Activated T-cell treated with anti-CD3 and anti-CD28 coated beads, Interleukin-2, amount 50 U/mL, for 72 hours (primary cell): ENCODE data around the gene MICOS13. TPM values are rescaled to one million over a fixed set of nuclear protein-coding genes. Genes with fewer than 3 reads are reported as not detected.
A peak's percentile ranks its signal among the peaks of the same experiment; 100 is the strongest.

Source experiments
- ATAC-seq, 2 donors: fragments of 150-1000 bp; cut with Tn5 transposase; replicated peaks in 1 of 2; 2 replicates each; pipeline ENCODE4 v1.10.0; 2021; ENCODE audit warnings: moderate library complexity in 2 of 2, mild to moderate bottlenecking in 1 of 2
- DNase-seq, 2 donors: peaks; one replicate each; pipeline ENCODE4 v3.0.0; 2021 to 2022; ENCODE audit warnings: mixed read lengths in 1 of 2
- H3K27ac Mint-ChIP-seq: one replicate; pipeline ENCODE4 v1.8.0; 2022; ENCODE audit warnings: mild to moderate bottlenecking, moderate library complexity, mixed read lengths
- H3K27me3 Mint-ChIP-seq: one replicate; pipeline ENCODE4 v1.8.0; 2022; ENCODE audit warnings: low read depth, mixed read lengths
- H3K36me3 Mint-ChIP-seq, 2 donors: one replicate each; pipeline ENCODE4 v1.8.0; 2022; ENCODE audit warnings: mixed read lengths in 2 of 2, mild to moderate bottlenecking in 1 of 2; ENCODE audit not compliant: insufficient read depth in 2 of 2
- H3K4me1 Mint-ChIP-seq: one replicate; pipeline ENCODE4 v1.8.0; 2022; ENCODE audit warnings: low read depth, mixed read lengths
- H3K4me3 Mint-ChIP-seq, 2 donors: one replicate each; pipeline ENCODE4 v1.8.0; 2022; ENCODE audit warnings: mild to moderate bottlenecking in 2 of 2, mixed read lengths in 2 of 2, moderate library complexity in 2 of 2
- H3K9me3 Mint-ChIP-seq, 2 donors: one replicate each; pipeline ENCODE4 v1.8.0; 2022; ENCODE audit warnings: mixed read lengths in 2 of 2
- total RNA-seq, 2 donors: library from RNA; stranded (reverse); gene quantifications; one replicate each; pipeline ENCODE4 v1.2.3, GENCODE V29; 2022

The MICOS13 gene
- 10 to 100 TPM; 33.8 to 34.1 TPM for total RNA-seq

- peaks cover 0 to 3% of the 10 kb centered on the region in 2 donors for H3K9me3 Mint-ChIP-seq
- ATAC-seq = peak; percentile 95 to 96
- peak; percentile 98 to 99 for DNase-seq
These were observed at the start of gene MICOS13, which contains the start of gene HSD11B1L for GRCh38 chr19:5680437-5681368. Gene MICOS13 (minus strand): TSS chr19:5680516. CDS start chr19:5680486, 30 bp downstream. Gene HSD11B1L (plus strand): TSS chr19:5681027. CDS start chr19:5684833, 3,806 bp downstream.

GRCh38 chr19:5727453-5728050 lies 47.2 kb upstream of the MICOS13 start:
- ATAC-seq = no peak
- Mint-ChIP-seq H3K4me3 (no peak overlapping the region), H3K27me3 (peaks cover 7% of the 10 kb centered on the region), H3K36me3 (no peaks in the 10 kb centered on the region), H3K27ac (no peak overlapping the region), H3K9me3 (no peaks in the 10 kb centered on the region), H3K4me1 (no peaks in the 10 kb centered on the region)
- DNase-seq = no peak

More at GRCh38 chr19:5680437-5681368, at the start of gene MICOS13, which contains the start of gene HSD11B1L:
- Mint-ChIP-seq H3K27ac (peak within 1 kb of the TSS; percentile 86), H3K36me3 (peaks cover 0 to 3% of the 10 kb centered on the region in 2 donors), H3K27me3 (no peaks in the 10 kb centered on the region), H3K4me1 (peaks cover 32% of the 10 kb centered on the region), H3K4me3 (peak within 1 kb of the TSS; percentile 81 to 99)

DNA sequence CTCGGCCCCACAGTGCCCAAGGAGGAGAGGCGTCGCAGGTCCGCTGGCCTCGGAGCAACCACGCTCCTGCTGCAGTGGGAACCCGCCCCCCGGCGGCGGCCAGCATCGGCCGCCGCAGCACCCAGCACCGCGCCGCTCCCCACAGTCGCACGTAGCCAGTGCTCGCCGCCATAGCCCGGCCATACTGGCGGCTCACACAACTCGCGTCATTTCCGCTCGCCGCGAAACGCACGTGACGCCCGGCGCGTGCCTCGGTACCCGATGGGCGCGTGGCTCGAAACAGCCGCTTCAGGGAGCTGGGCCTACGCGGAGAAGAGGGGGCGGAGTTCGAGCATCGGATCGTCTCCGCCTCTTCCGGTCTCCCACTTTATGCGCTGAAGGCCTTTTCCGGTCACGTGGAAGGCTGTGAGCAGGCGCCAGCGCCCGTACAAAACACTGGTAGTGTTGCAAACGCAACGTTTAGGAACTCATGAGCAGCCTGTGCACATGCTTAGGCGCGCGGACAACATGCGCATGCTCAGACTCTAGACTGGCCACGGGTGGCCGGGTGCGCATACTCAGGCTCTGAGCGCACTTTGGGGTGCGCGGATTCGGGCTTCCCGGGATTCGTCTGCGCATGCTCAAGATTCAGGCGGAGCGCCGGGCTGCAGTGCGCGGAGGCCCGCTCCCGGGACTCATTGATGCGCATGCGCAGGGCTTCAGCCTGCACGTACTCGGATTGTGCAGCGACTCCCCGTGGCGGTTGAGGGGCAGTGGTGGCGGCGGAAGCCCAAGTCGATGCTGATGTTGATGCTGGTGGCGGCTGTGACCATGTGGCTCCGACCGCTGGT lies 39.9 kb upstream of the MICOS13 start, which contains the start of the genes CATSPERD and LONP1:
TSS of gene CATSPERD (plus strand) at position 677 of the 830 bp plus-strand sequence. CDS start at position 778, 101 bp downstream.
TSS of gene LONP1 (minus strand) at position 186 of the 830 bp plus-strand sequence. CDS start at position 172, 14 bp downstream.
- ATAC-seq = peak; percentile 85 to 86
- peaks cover 35% of the 10 kb centered on the region for H3K4me1 Mint-ChIP-seq
- H3K4me3 Mint-ChIP-seq = peak within 1 kb of the TSS; percentile 88 to 96
- H3K9me3 Mint-ChIP-seq = no peaks in the 10 kb centered on the region
- H3K27ac Mint-ChIP-seq = peak within 1 kb of the TSS; percentile 98
- peaks cover 15 to 21% of the 10 kb centered on the region in 2 donors for H3K36me3 Mint-ChIP-seq
- H3K27me3 Mint-ChIP-seq = no peaks in the 10 kb centered on the region
- peak; percentile 98 for DNase-seq

GRCh38 chr19:5719274-5719960 lies 39.1 kb upstream of the MICOS13 start:
- peaks cover 15 to 21% of the 10 kb centered on the region in 2 donors for H3K36me3 Mint-ChIP-seq
- H3K4me3 Mint-ChIP-seq = peak overlapping the region; percentile 88 to 96
- ATAC-seq (peak; percentile 0 to 3), DNase-seq (peak; percentile 38 to 54)
- H3K27me3 Mint-ChIP-seq = no peaks in the 10 kb centered on the region
- peak overlapping the region; percentile 98 for H3K27ac Mint-ChIP-seq
- H3K9me3 Mint-ChIP-seq = no peaks in the 10 kb centered on the region
- H3K4me1 Mint-ChIP-seq = peaks cover 35% of the 10 kb centered on the region

GRCh38 chr19:5718579-5719273 lies 38.4 kb upstream of the MICOS13 start:
- Mint-ChIP-seq H3K27ac (peak overlapping the region; percentile 98), H3K36me3 (peaks cover 15 to 27% of the 10 kb centered on the region in 2 donors), H3K27me3 (no peaks in the 10 kb centered on the region), H3K4me3 (peak overlapping the region; percentile 88 to 96), H3K4me1 (peaks cover 35% of the 10 kb centered on the region), H3K9me3 (no peaks in the 10 kb centered on the region)
- DNase-seq = peak; percentile 78 to 85
- peak; percentile 48 to 51 for ATAC-seq

DNA sequence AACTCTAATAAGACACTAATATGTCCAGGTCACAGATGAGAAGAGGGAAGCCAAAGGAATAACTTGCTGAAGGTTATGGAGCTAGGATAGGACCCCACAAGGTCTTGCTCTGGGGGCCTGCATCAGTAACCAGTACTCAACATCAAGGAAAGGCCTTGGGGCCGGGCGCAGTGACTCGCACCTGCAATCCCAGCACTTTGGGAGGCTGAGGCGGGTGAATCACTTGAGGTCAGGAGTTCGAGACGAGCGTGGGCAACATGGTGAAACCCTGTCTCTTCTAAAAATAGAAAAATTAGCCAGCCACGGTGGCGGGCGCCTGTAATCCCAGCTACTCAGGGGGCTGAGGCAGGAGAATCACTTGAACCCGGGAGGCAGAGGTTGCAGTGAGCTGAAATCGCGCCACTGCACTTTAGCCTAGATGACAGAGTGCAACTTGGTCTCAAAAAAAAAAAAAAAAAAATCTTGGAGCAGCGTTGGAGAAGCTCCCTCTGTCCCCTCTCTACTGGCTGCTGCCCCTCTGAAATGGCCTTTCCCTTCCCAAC lies 37.8 kb upstream of the MICOS13 start:
- DNase-seq (peak; percentile 72 to 78), ATAC-seq (peak; percentile 6 to 10)
- Mint-ChIP-seq H3K4me1 (peaks cover 35% of the 10 kb centered on the region), H3K27ac (peak overlapping the region; percentile 98), H3K36me3 (peaks cover 16 to 31% of the 10 kb centered on the region in 2 donors), H3K27me3 (no peaks in the 10 kb centered on the region), H3K9me3 (no peaks in the 10 kb centered on the region), H3K4me3 (peak overlapping the region; percentile 88 to 96)

GRCh38 chr19:5717215-5717935 lies 37.1 kb upstream of the MICOS13 start:
- DNase-seq = no peak
- no peaks in the 10 kb centered on the region for H3K27me3 Mint-ChIP-seq
- peak overlapping the region; percentile 88 to 96 for H3K4me3 Mint-ChIP-seq
- peak overlapping the region; percentile 98 for H3K27ac Mint-ChIP-seq
- peaks cover 16 to 31% of the 10 kb centered on the region in 2 donors for H3K36me3 Mint-ChIP-seq
- ATAC-seq = no peak
- H3K9me3 Mint-ChIP-seq = no peaks in the 10 kb centered on the region
- H3K4me1 Mint-ChIP-seq = peaks cover 35% of the 10 kb centered on the region

DNA sequence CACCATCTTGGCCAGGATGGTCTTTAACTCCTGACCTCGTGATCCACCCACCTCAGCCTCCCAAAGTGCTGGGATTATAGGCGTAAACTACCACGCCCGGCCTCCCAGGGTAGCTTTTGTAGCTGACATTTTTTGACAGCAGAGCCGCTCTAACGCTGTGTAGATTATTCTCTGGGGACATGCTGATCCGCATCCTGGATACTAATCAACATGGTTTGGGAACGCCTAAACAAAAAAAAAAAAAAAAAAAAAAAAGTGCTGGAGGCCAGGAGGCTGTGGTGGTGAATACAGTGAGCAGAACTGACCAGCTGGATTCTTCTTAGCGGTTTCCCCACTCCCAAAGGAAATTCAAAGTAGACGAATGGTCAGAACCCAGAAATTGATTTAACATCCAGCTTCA lies 34.5 kb upstream of the MICOS13 start:
- H3K27ac Mint-ChIP-seq = no peak overlapping the region
- H3K36me3 Mint-ChIP-seq = peaks cover 18 to 31% of the 10 kb centered on the region in 2 donors
- ATAC-seq (no peak), DNase-seq (no peak)
- H3K27me3 Mint-ChIP-seq = no peaks in the 10 kb centered on the region
- no peak overlapping the region for H3K4me3 Mint-ChIP-seq
- H3K9me3 Mint-ChIP-seq = no peaks in the 10 kb centered on the region
- peaks cover 26% of the 10 kb centered on the region for H3K4me1 Mint-ChIP-seq

DNA sequence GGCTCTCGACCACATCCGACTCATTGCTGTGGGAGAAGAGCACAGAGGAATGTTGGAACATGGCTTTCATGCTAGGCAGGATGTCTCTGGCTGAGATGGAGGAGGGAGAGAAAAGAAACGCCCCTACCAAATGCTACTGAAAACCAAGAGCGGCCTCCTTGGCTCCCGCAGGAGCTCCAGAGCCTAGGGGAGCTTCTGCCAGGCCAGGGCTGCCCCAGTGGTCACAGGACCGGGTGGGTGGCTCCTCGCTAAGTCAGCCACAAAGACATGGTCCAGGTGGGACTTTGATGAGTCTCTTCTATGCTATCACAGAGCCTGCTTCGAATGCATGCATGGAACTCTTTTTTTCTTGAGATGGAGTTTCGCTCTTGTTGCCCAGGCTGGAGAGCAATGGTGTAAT lies 32.9 kb upstream of the MICOS13 start:
- ATAC-seq = no peak
- Mint-ChIP-seq H3K27me3 (no peaks in the 10 kb centered on the region), H3K36me3 (peaks cover 9 to 27% of the 10 kb centered on the region in 2 donors), H3K9me3 (no peaks in the 10 kb centered on the region), H3K4me1 (peaks cover 20% of the 10 kb centered on the region), H3K4me3 (no peak overlapping the region), H3K27ac (no peak overlapping the region)
- no peak for DNase-seq

GRCh38 chr19:5711713-5712161 lies 31.4 kb upstream of the MICOS13 start:
- H3K9me3 Mint-ChIP-seq = no peaks in the 10 kb centered on the region
- peaks cover 6 to 18% of the 10 kb centered on the region in 2 donors for H3K36me3 Mint-ChIP-seq
- no peaks in the 10 kb centered on the region for H3K27me3 Mint-ChIP-seq
- H3K27ac Mint-ChIP-seq = no peak overlapping the region
- DNase-seq (no peak), ATAC-seq (no peak)
- no peak overlapping the region for H3K4me3 Mint-ChIP-seq
- H3K4me1 Mint-ChIP-seq = peaks cover 5% of the 10 kb centered on the region

- Mint-ChIP-seq H3K36me3 (peaks cover 6 to 18% of the 10 kb centered on the region in 2 donors), H3K27ac (no peak overlapping the region), H3K9me3 (no peaks in the 10 kb centered on the region), H3K4me3 (no peak overlapping the region), H3K4me1 (no peaks in the 10 kb centered on the region), H3K27me3 (no peaks in the 10 kb centered on the region)
- ATAC-seq = peak in 1 of 2 donors; percentile 10
- DNase-seq = no peak
These were observed 30.7 kb upstream of the MICOS13 start for GRCh38 chr19:5711025-5711424.
